Thoracic aorta (tissue), 2 donors: ENCODE data around the gene ZDHHC14. TPM values are rescaled to one million over a fixed set of nuclear protein-coding genes. Genes with fewer than 3 reads are reported as not detected.

Experiments
- ATAC-seq: fragments of 150-250 bp; one replicate; pipeline ENCODE4 v1.8.0; 2017; ENCODE audit warnings: low read depth; ENCODE audit not compliant: insufficient number of reproducible peaks, low FRiP score
- DNase-seq: peaks from one replicate; pipeline ENCODE4 v3.0.0-alpha.2; 2020; ENCODE audit warnings: low spot score
- H3K27ac ChIP-seq, 2 donors: fragments of 200-600 bp; sonication (generic); 1 replicate in 1 of 2; 2 replicates in 1 of 2; pipeline ENCODE4 v1.5.1; 2016; ENCODE audit warnings: mild to moderate bottlenecking in 2 of 2, moderate library complexity in 2 of 2
- H3K27me3 ChIP-seq: fragments of 200-600 bp; sonication (generic); replicated peaks from 2 replicates; pipeline ENCODE4 v1.6.0; 2016; ENCODE audit warnings: mild to moderate bottlenecking; ENCODE audit not compliant: insufficient read depth
- H3K36me3 ChIP-seq: fragments of 200-600 bp; sonication (generic); one replicate; pipeline ENCODE4 v1.5.1; 2016
- H3K4me1 ChIP-seq, 2 donors: fragments of 200-600 bp; sonication (generic); 1 replicate in 1 of 2; 2 replicates in 1 of 2; pipeline versions ENCODE4 v1.5.1 to v1.6.0; 2016; ENCODE audit warnings: low read depth in 2 of 2, mild to moderate bottlenecking in 1 of 2; ENCODE audit not compliant: control insufficient read depth in 1 of 2
- H3K4me3 ChIP-seq: fragments of 200-600 bp; sonication (generic); 2 replicates; pipeline ENCODE4 v1.5.1; 2016; ENCODE audit warnings: mild to moderate bottlenecking
- H3K9me3 ChIP-seq: fragments of 200-600 bp; sonication (generic); 2 replicates; pipeline ENCODE4 v1.5.1; 2016
- total RNA-seq, 2 donors: library from RNA; depleted of rRNA; stranded (reverse); fragments of >200 nt; gene quantifications; one replicate each; pipeline versions ENCODE4 v1.1.0 to v1.2.3, GENCODE V29; 2016
- TF ChIP-seq, protein P1 (sequence below): fragments of 200-600 bp; sonication (generic); IDR thresholded peaks from one replicate; pipeline ENCODE4 v1.5.1; 2019; ENCODE audit warnings: antibody characterized with exemption

The ZDHHC14 gene
- total RNA-seq, 2 donors from 2014 or later, result 20.0 to 31.1 TPM

GRCh38 chr6:157372501-157373280, 8.3 kb upstream of the ZDHHC14 start:
- Histone ChIP-seq H3K27ac (no peak overlapping the region), H3K9me3 (no peaks in the 10 kb centered on the region), H3K36me3 (no peaks in the 10 kb centered on the region), H3K4me1 (no peaks in the 10 kb centered on the region), H3K4me3 (no peak overlapping the region), H3K27me3 (no peaks in the 10 kb centered on the region)
- DNase-seq (no peak), ATAC-seq (no peak)
- TF ChIP-seq, protein P1, sequence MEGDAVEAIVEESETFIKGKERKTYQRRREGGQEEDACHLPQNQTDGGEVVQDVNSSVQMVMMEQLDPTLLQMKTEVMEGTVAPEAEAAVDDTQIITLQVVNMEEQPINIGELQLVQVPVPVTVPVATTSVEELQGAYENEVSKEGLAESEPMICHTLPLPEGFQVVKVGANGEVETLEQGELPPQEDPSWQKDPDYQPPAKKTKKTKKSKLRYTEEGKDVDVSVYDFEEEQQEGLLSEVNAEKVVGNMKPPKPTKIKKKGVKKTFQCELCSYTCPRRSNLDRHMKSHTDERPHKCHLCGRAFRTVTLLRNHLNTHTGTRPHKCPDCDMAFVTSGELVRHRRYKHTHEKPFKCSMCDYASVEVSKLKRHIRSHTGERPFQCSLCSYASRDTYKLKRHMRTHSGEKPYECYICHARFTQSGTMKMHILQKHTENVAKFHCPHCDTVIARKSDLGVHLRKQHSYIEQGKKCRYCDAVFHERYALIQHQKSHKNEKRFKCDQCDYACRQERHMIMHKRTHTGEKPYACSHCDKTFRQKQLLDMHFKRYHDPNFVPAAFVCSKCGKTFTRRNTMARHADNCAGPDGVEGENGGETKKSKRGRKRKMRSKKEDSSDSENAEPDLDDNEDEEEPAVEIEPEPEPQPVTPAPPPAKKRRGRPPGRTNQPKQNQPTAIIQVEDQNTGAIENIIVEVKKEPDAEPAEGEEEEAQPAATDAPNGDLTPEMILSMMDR, result no peak

DNA sequence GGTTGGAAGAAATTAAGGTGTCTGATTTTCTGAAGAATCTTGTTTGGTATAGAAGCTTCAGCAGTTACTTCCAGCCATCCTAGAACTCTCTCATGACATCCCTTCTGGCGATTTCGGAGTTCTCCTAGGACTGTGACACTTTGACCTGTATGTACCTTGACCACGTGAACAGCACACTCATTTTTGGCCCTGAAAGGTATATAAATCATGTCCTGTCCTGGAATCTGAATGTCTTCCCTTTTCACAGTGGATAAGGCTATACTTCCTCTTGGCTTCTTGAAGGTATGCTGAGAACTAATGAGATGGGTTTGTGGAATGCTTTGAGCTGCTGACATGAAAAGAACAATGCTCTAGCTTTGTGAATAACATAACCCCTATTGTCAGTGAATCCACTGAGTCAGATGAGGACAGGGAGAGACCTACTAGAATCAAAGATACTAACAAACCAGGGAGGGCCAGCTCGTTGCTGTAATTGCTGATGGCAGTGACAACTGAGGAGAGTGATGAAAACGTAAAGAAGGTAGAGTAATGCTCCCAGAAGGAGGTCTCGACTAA, 6.0 kb upstream of the ZDHHC14 start:
- DNase-seq, result no peak
- peaks cover 0 to 10% of the 10 kb centered on the region in 2 donors for H3K4me1 ChIP-seq
- ATAC-seq, result no peak
- no peaks in the 10 kb centered on the region for H3K9me3 ChIP-seq
- no peak overlapping the region for H3K27ac ChIP-seq
- H3K4me3 ChIP-seq, result no peak overlapping the region
- no peaks in the 10 kb centered on the region for H3K36me3 ChIP-seq
- no peaks in the 10 kb centered on the region for H3K27me3 ChIP-seq
- TF ChIP-seq, protein P1, result no peak

- no peaks in the 10 kb centered on the region for H3K27me3 ChIP-seq
- no peaks in the 10 kb centered on the region for H3K36me3 ChIP-seq
- DNase-seq, result no peak
- H3K4me3 ChIP-seq, result no peak overlapping the region
- H3K9me3 ChIP-seq, result no peaks in the 10 kb centered on the region
- no peak for ATAC-seq
- H3K4me1 ChIP-seq, result peaks cover 0 to 10% of the 10 kb centered on the region in 2 donors
- TF ChIP-seq, protein P1, result no peak
- no peak overlapping the region for H3K27ac ChIP-seq
These were observed 4.7 kb upstream of the ZDHHC14 start for GRCh38 chr6:157376241-157376640.

DNA sequence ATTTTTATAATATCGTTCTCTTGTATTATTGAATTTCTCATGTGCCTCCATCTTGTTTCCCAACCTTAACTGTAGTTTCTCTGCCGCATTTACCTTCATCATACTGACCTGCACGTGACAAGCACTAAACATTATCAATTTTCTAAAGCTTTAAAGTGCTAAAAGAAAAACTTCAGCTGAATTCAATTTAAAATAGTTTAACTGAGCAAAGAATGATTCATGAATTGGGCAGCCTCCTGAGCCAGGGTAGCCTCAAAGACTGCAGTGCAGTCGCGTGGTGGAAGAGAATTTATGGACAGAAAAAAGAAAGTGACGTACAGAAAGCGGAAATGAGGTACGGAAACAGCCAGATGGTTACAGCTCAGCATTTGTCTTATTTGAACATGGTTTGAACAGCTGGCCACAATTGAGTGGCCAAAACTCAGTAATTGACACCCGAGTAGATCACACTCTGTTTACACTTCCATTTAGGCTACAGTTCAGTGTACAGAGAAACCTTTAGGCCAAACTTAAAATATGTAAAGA, 4.2 kb upstream of the ZDHHC14 start:
- Histone ChIP-seq H3K4me1 (peaks cover 0 to 10% of the 10 kb centered on the region in 2 donors), H3K27ac (no peak overlapping the region), H3K4me3 (no peak overlapping the region), H3K27me3 (no peaks in the 10 kb centered on the region), H3K9me3 (no peaks in the 10 kb centered on the region), H3K36me3 (no peaks in the 10 kb centered on the region)
- DNase-seq (no peak), ATAC-seq (no peak)
- TF ChIP-seq, protein P1, result no peak

GRCh38 chr6:157379656-157380457, 1.1 kb upstream of the ZDHHC14 start:
- no peaks in the 10 kb centered on the region for H3K36me3 ChIP-seq
- TF ChIP-seq, protein P1, result no peak
- peak overlapping the region; percentile 92 to 95 for H3K27ac ChIP-seq
- ATAC-seq, result peak; percentile 47
- DNase-seq, result peak; percentile 82
- no peaks in the 10 kb centered on the region for H3K9me3 ChIP-seq
- no peaks in the 10 kb centered on the region for H3K27me3 ChIP-seq
- H3K4me3 ChIP-seq, result peak overlapping the region; percentile 88
- H3K4me1 ChIP-seq, result peaks cover 3 to 30% of the 10 kb centered on the region in 2 donors
